Measurements from ENCODE around the gene CCDC121.

The CCDC121 gene

DNA sequence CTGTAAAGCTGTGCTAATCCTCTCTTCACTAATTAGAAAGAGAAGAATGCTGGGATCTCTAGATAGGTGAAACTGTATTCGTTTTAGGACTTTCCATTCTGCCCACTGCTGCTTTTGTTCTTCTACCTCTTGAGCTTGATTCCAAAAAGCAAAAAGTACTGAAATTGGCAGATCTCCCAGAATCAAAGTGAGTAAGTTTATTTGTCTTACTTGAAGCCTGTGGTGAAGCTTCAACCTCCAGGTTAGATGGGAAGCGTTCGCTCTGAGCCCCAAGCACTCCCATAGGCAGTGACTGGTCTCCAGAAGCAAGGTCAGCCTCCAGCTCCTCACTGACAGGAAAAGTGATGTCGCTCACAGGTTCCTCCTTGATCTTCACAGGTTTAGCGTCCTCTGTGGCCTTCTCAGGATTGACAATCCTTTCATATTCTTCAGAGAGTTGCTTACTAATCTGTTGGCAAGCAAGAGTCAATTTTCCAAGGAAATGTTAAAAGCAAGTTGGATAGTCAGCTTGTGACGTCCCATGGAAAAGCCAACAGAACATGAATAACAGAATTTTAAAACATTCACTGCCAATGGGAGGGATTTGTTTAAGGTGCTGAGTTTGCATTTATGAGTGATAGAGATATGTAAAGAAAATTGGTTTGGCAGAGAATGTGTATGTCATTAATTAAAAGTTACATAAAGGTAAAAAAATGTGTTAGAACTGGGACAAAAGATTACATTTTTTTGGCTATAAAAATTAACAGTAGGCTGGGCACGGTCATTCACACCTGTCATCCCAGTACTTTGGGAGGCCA, 26.5 kb upstream of the CCDC121 start:
- H3K9ac ChIP-seq (ENCODE audit: low read depth in 1 of 2, low read length in 2 of 2), result no peak overlapping the region
- no peak overlapping the region for H3K27ac ChIP-seq (ENCODE audit: low read depth in 2 of 2, low read length in 2 of 2)
- H3K9me3 ChIP-seq (ENCODE audit: control insufficient read depth in 2 of 2, low read length in 2 of 2), result no peaks in the 10 kb centered on the region
- H3K4me3 ChIP-seq (ENCODE audit: low read length in 2 of 2), result no peak overlapping the region
- H3K27me3 ChIP-seq (ENCODE audit: control insufficient read depth in 2 of 2, insufficient read depth in 2 of 2, low read length in 2 of 2), result no peaks in the 10 kb centered on the region
- peaks cover 66 to 82% of the 10 kb centered on the region in 2 donors for H3K36me3 ChIP-seq (ENCODE audit: control insufficient read depth in 2 of 2, insufficient read depth in 2 of 2, low read length in 2 of 2)
- no peaks in the 10 kb centered on the region for H3K4me1 ChIP-seq (ENCODE audit: control insufficient read depth in 2 of 2, insufficient read depth in 2 of 2, low read length in 2 of 2)

DNA sequence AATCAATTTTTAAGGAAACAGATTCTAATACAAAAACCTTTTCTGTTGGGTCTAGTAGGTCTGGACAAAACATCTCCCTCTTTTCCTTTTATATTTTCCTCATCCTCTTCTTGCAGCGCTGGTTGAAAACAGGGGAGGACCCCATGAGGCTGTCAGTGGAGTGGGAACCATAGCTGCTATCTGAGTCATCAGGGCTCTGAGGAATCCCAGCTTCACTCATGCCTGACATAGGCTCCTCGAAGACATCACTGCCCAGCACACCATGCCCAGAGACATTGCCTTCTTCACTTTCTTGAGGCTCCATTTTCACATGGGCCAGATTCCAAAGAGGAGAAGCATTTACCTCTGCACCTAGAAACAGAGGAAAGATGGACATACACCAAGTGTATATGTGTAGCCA, 24.6 kb upstream of the CCDC121 start:
- H3K4me1 ChIP-seq (ENCODE audit: control insufficient read depth in 2 of 2, insufficient read depth in 2 of 2, low read length in 2 of 2), result no peaks in the 10 kb centered on the region
- no peak overlapping the region for H3K4me3 ChIP-seq (ENCODE audit: low read length in 2 of 2)
- H3K9me3 ChIP-seq (ENCODE audit: control insufficient read depth in 2 of 2, low read length in 2 of 2), result no peaks in the 10 kb centered on the region
- H3K9ac ChIP-seq (ENCODE audit: low read depth in 1 of 2, low read length in 2 of 2), result no peak overlapping the region
- H3K27me3 ChIP-seq (ENCODE audit: control insufficient read depth in 2 of 2, insufficient read depth in 2 of 2, low read length in 2 of 2), result no peaks in the 10 kb centered on the region
- peaks cover 72 to 79% of the 10 kb centered on the region in 2 donors for H3K36me3 ChIP-seq (ENCODE audit: control insufficient read depth in 2 of 2, insufficient read depth in 2 of 2, low read length in 2 of 2)
- no peak overlapping the region for H3K27ac ChIP-seq (ENCODE audit: low read depth in 2 of 2, low read length in 2 of 2)

DNA sequence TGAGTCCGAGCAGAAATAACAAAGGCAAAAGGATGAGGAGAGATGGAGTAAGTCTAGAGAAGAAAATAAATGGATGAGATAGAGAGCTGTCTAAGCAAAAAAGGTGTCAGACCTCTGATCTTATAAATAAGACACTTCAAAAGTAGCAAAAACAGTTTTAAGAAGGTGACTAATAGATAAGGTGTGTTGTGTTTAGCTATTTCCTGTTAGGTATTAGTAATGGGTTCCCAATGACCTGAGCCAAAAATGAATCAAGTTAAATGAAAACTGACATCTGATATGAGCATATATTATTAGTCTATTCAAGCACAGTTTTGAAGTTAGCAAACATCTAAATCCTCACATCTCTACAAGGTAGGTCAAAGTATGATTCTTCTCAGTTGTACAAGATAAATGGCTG, 24.0 kb upstream of the CCDC121 start:
- Histone ChIP-seq H3K4me1 (ENCODE audit: control insufficient read depth in 2 of 2, insufficient read depth in 2 of 2, low read length in 2 of 2) (no peaks in the 10 kb centered on the region), H3K27ac (ENCODE audit: low read depth in 2 of 2, low read length in 2 of 2) (no peak overlapping the region), H3K27me3 (ENCODE audit: control insufficient read depth in 2 of 2, insufficient read depth in 2 of 2, low read length in 2 of 2) (no peaks in the 10 kb centered on the region), H3K9me3 (ENCODE audit: control insufficient read depth in 2 of 2, low read length in 2 of 2) (no peaks in the 10 kb centered on the region), H3K4me3 (ENCODE audit: low read length in 2 of 2) (no peak overlapping the region), H3K9ac (ENCODE audit: low read depth in 1 of 2, low read length in 2 of 2) (no peak overlapping the region), H3K36me3 (ENCODE audit: control insufficient read depth in 2 of 2, insufficient read depth in 2 of 2, low read length in 2 of 2) (peaks cover 74 to 85% of the 10 kb centered on the region in 2 donors)

DNA sequence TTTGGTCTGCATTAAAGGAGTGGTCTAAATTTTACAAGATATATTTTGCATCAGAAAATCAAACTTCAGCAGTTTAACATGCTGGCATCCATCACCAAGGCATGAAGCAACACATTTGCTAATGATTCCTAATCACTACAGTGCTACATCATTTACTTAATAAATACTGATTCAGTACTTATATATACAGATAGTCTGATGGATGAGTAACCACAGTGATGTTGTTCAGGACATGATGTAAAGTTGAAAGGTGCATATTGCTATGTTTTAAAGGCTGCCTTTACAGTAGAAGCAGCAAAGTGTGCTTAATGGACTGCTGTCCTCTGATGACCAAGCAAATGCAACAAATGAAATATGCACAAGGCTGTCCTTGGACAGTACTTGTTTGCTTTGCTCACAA, 23.5 kb upstream of the CCDC121 start:
- H3K27me3 ChIP-seq (ENCODE audit: control insufficient read depth in 2 of 2, insufficient read depth in 2 of 2, low read length in 2 of 2), result no peaks in the 10 kb centered on the region
- H3K27ac ChIP-seq (ENCODE audit: low read depth in 2 of 2, low read length in 2 of 2), result no peak overlapping the region
- H3K9me3 ChIP-seq (ENCODE audit: control insufficient read depth in 2 of 2, low read length in 2 of 2), result no peaks in the 10 kb centered on the region
- no peaks in the 10 kb centered on the region for H3K4me1 ChIP-seq (ENCODE audit: control insufficient read depth in 2 of 2, insufficient read depth in 2 of 2, low read length in 2 of 2)
- H3K9ac ChIP-seq (ENCODE audit: low read depth in 1 of 2, low read length in 2 of 2), result no peak overlapping the region
- no peak overlapping the region for H3K4me3 ChIP-seq (ENCODE audit: low read length in 2 of 2)
- H3K36me3 ChIP-seq (ENCODE audit: control insufficient read depth in 2 of 2, insufficient read depth in 2 of 2, low read length in 2 of 2), result peaks cover 74 to 85% of the 10 kb centered on the region in 2 donors

DNA sequence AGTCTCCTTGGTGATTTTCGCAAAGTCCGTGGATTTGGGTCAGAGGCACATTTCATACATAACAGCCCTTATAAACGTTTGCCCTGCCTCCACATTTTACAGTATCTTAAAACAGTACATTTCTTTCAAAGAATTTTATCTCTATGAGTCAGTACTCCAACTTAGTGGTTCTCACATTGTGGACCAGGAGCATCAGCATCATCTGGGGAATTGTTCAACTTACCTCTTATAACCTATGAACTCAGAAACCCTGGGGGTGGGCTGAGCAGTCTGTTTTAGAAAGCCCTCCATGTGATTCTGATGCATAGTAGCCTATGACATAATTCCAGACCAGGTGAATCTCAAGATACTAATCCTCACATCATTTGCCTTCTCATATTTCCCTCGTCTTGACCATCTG, 22.2 kb upstream of the CCDC121 start:
- H3K9me3 ChIP-seq (ENCODE audit: control insufficient read depth in 2 of 2, low read length in 2 of 2), result no peaks in the 10 kb centered on the region
- H3K27ac ChIP-seq (ENCODE audit: low read depth in 2 of 2, low read length in 2 of 2), result no peak overlapping the region
- H3K9ac ChIP-seq (ENCODE audit: low read depth in 1 of 2, low read length in 2 of 2), result no peak overlapping the region
- H3K4me1 ChIP-seq (ENCODE audit: control insufficient read depth in 2 of 2, insufficient read depth in 2 of 2, low read length in 2 of 2), result no peaks in the 10 kb centered on the region
- peaks cover 70 to 81% of the 10 kb centered on the region in 2 donors for H3K36me3 ChIP-seq (ENCODE audit: control insufficient read depth in 2 of 2, insufficient read depth in 2 of 2, low read length in 2 of 2)
- H3K4me3 ChIP-seq (ENCODE audit: low read length in 2 of 2), result no peak overlapping the region
- H3K27me3 ChIP-seq (ENCODE audit: control insufficient read depth in 2 of 2, insufficient read depth in 2 of 2, low read length in 2 of 2), result no peaks in the 10 kb centered on the region

DNA sequence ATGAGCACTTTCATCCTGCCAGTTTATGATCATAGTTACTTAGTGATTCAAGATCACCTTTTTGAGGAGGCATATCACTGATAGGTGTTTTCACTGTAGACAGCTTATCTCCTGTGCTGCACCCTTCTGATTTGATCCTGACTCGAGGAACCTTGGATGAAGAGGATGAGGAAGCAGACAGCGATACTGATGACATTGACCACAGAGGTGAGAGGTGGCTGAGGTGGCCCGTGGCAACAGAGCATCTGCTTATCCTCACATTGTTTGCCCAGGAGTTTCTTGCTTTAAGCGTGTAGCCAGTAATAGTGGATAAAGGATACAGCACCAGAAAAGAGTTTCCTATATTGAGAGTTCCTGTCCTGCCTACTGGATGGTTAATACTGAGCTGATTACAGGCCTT, 18.9 kb upstream of the CCDC121 start:
- H3K27ac ChIP-seq (ENCODE audit: low read depth in 2 of 2, low read length in 2 of 2), result no peak overlapping the region
- no peak overlapping the region for H3K4me3 ChIP-seq (ENCODE audit: low read length in 2 of 2)
- H3K9me3 ChIP-seq (ENCODE audit: control insufficient read depth in 2 of 2, low read length in 2 of 2), result no peaks in the 10 kb centered on the region
- H3K27me3 ChIP-seq (ENCODE audit: control insufficient read depth in 2 of 2, insufficient read depth in 2 of 2, low read length in 2 of 2), result no peaks in the 10 kb centered on the region
- H3K4me1 ChIP-seq (ENCODE audit: control insufficient read depth in 2 of 2, insufficient read depth in 2 of 2, low read length in 2 of 2), result no peaks in the 10 kb centered on the region
- peaks cover 47 to 63% of the 10 kb centered on the region in 2 donors for H3K36me3 ChIP-seq (ENCODE audit: control insufficient read depth in 2 of 2, insufficient read depth in 2 of 2, low read length in 2 of 2)
- no peak overlapping the region for H3K9ac ChIP-seq (ENCODE audit: low read depth in 1 of 2, low read length in 2 of 2)

DNA sequence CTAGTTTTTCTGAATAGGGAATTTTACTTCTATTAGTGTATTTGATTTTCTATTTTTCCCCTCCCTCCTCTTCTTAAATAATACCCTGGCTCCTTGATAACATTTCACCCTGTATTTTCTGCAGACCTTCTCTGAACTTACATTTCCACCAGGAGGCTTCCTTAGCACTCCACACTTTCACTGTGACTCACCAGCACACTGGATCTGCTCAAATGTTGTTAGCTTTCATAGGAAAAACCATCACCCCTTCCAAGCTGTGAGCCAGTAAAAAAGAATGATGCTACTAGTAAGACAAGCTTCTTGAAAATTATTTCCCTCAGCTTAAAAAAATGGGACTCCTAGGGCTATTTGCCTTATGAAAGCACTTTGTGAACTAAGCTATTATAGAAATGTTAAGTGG, 18.5 kb upstream of the CCDC121 start:
- H3K27me3 ChIP-seq (ENCODE audit: control insufficient read depth in 2 of 2, insufficient read depth in 2 of 2, low read length in 2 of 2), result no peaks in the 10 kb centered on the region
- H3K4me3 ChIP-seq (ENCODE audit: low read length in 2 of 2), result no peak overlapping the region
- no peaks in the 10 kb centered on the region for H3K9me3 ChIP-seq (ENCODE audit: control insufficient read depth in 2 of 2, low read length in 2 of 2)
- no peaks in the 10 kb centered on the region for H3K4me1 ChIP-seq (ENCODE audit: control insufficient read depth in 2 of 2, insufficient read depth in 2 of 2, low read length in 2 of 2)
- peaks cover 42 to 59% of the 10 kb centered on the region in 2 donors for H3K36me3 ChIP-seq (ENCODE audit: control insufficient read depth in 2 of 2, insufficient read depth in 2 of 2, low read length in 2 of 2)
- H3K9ac ChIP-seq (ENCODE audit: low read depth in 1 of 2, low read length in 2 of 2), result no peak overlapping the region
- H3K27ac ChIP-seq (ENCODE audit: low read depth in 2 of 2, low read length in 2 of 2), result no peak overlapping the region

DNA sequence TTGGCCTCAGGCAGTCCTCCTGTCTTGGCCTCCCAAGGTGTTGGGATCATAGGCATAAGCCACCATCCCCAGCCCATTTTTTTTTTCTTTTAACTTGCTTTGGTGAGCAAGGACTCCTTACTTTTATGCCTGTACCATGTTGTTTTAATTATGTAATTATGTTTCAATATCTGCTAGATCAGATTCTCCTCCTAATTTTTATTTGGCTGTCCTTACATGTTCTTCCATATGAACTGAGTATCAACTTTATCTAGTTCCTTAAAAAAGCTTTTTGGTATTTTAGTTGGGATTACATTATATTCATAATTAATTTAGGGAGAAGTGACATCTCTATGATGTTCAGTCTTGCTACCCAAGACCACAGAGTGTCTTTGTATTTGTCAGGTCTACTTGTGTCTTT, 16.4 kb upstream of the CCDC121 start:
- Histone ChIP-seq H3K36me3 (ENCODE audit: control insufficient read depth in 2 of 2, insufficient read depth in 2 of 2, low read length in 2 of 2) (peaks cover 32 to 62% of the 10 kb centered on the region in 2 donors), H3K9me3 (ENCODE audit: control insufficient read depth in 2 of 2, low read length in 2 of 2) (no peaks in the 10 kb centered on the region), H3K27ac (ENCODE audit: low read depth in 2 of 2, low read length in 2 of 2) (no peak overlapping the region), H3K4me1 (ENCODE audit: control insufficient read depth in 2 of 2, insufficient read depth in 2 of 2, low read length in 2 of 2) (no peaks in the 10 kb centered on the region), H3K9ac (ENCODE audit: low read depth in 1 of 2, low read length in 2 of 2) (no peak overlapping the region), H3K27me3 (ENCODE audit: control insufficient read depth in 2 of 2, insufficient read depth in 2 of 2, low read length in 2 of 2) (no peaks in the 10 kb centered on the region), H3K4me3 (ENCODE audit: low read length in 2 of 2) (no peak overlapping the region)

DNA sequence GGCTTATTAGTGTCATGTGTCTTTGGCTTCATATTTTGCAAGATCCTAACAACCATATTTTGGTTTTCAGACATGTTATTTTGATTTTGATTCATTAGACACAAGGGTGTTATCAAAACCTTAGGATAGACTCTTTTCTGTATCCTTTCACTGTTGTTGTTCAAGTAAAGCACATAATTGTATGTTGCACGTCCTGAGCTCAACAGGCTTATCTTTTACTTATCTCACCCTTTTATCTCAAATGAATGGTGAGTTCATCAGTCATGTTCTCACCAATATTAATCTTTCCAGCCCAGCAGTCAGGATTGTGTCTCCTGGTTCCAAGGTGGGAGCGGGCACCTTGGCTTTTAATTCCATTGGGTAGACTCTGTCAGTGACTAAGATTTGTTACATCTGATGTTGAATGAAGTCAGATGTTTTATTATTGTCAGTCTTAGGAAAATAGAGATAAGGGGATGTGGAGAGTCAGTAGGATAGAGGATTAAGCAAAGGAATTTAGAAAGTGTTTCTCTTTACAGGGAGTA, 12.0 kb upstream of the CCDC121 start:
- no peak overlapping the region for H3K9ac ChIP-seq (ENCODE audit: low read depth in 1 of 2, low read length in 2 of 2)
- no peak overlapping the region for H3K4me3 ChIP-seq (ENCODE audit: low read length in 2 of 2)
- peaks cover 37 to 57% of the 10 kb centered on the region in 2 donors for H3K36me3 ChIP-seq (ENCODE audit: control insufficient read depth in 2 of 2, insufficient read depth in 2 of 2, low read length in 2 of 2)
- no peaks in the 10 kb centered on the region for H3K27me3 ChIP-seq (ENCODE audit: control insufficient read depth in 2 of 2, insufficient read depth in 2 of 2, low read length in 2 of 2)
- H3K4me1 ChIP-seq (ENCODE audit: control insufficient read depth in 2 of 2, insufficient read depth in 2 of 2, low read length in 2 of 2), result no peaks in the 10 kb centered on the region
- no peak overlapping the region for H3K27ac ChIP-seq (ENCODE audit: low read depth in 2 of 2, low read length in 2 of 2)
- no peaks in the 10 kb centered on the region for H3K9me3 ChIP-seq (ENCODE audit: control insufficient read depth in 2 of 2, low read length in 2 of 2)

DNA sequence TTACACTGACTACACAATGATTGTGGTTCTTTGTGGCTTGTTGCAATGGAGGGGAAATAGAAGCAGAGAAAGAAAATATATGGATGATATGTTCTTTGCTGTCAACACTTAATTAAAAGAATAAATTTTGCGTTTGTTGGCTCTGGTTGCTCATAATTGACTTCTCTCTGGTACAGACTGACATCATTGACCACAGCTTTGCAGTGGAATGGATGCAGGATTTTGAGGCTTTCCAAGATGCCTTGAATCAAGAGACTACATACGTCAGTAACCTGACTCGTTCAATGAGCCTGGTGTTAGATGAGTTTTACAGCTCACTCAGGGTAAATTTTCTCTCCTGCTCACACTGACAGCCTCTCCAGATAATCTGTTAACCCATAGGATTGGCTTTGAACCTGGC, 9.9 kb upstream of the CCDC121 start:
- Histone ChIP-seq H3K27me3 (ENCODE audit: control insufficient read depth in 2 of 2, insufficient read depth in 2 of 2, low read length in 2 of 2) (no peaks in the 10 kb centered on the region), H3K36me3 (ENCODE audit: control insufficient read depth in 2 of 2, insufficient read depth in 2 of 2, low read length in 2 of 2) (peaks cover 52 to 65% of the 10 kb centered on the region in 2 donors), H3K27ac (ENCODE audit: low read depth in 2 of 2, low read length in 2 of 2) (no peak overlapping the region), H3K4me1 (ENCODE audit: control insufficient read depth in 2 of 2, insufficient read depth in 2 of 2, low read length in 2 of 2) (no peaks in the 10 kb centered on the region), H3K9me3 (ENCODE audit: control insufficient read depth in 2 of 2, low read length in 2 of 2) (no peaks in the 10 kb centered on the region), H3K9ac (ENCODE audit: low read depth in 1 of 2, low read length in 2 of 2) (no peak overlapping the region), H3K4me3 (ENCODE audit: low read length in 2 of 2) (no peak overlapping the region)

All from mucosa of rectum (tissue), 2 donors.